Activated CD4-positive, alpha-beta memory T cell treated with anti-CD3 and anti-CD28 coated beads for 36 hours (primary cell): ENCODE measurements around the gene FAM9C. TPM values are rescaled to one million over a fixed set of nuclear protein-coding genes. Genes with fewer than 3 reads are reported as not detected.
"Not testable (repeated sequence)": the region's sequence is repeated elsewhere in the genome, so short reads cannot be mapped to it uniquely, and the experiment has no call there.

Experiments
- CTCF ChIA-PET: fragments of 350-600 bp; sonication (Branson Sonifier 250); formaldehyde crosslinking; loops from one replicate; lab custom pipeline; 2021; ENCODE audit warnings: antibody characterized with exemption, inconsistent platforms; lab: Charles Lee
- POLR2A ChIA-PET: fragments of 350-600 bp; sonication (Branson Sonifier 250); formaldehyde crosslinking; loops from one replicate; lab custom pipeline; 2021; ENCODE audit warnings: antibody characterized with exemption; lab: Charles Lee
- DNase-seq: peaks from one replicate; pipeline ENCODE4 v3.0.0-alpha.2; 2020
- H3K27ac Mint-ChIP-seq: one replicate; pipeline ENCODE4 v1.8.0; 2021; ENCODE audit warnings: mixed read lengths
- H3K27me3 Mint-ChIP-seq: one replicate; pipeline ENCODE4 v1.8.0; 2021; ENCODE audit warnings: mixed read lengths
- H3K36me3 Mint-ChIP-seq: one replicate; pipeline ENCODE4 v1.8.0; 2021; ENCODE audit warnings: mixed read lengths
- H3K4me1 Mint-ChIP-seq: one replicate; pipeline ENCODE4 v1.8.0; 2021; ENCODE audit warnings: low read depth, mixed read lengths
- H3K4me3 Mint-ChIP-seq: one replicate; pipeline ENCODE4 v1.8.0; 2021; ENCODE audit warnings: mild to moderate bottlenecking, mixed read lengths
- H3K9me3 Mint-ChIP-seq: one replicate; pipeline ENCODE4 v1.8.0; 2021; ENCODE audit warnings: mixed read lengths
- intact Hi-C: fragments of 100-400 bp; cut with micrococcal nuclease; formaldehyde crosslinking; loops from one replicate; pipeline ENCODE4 v1.15.1; 2023
- total RNA-seq, 2 experiments: library from RNA; stranded (reverse); gene quantifications; one replicate each; pipeline ENCODE4 v1.2.3, GENCODE V29; 2021

Gene FAM9C
- under 1 TPM in 1 of 2 experiments, not detected in 1; 0.05 TPM for total RNA-seq

- Mint-ChIP-seq H3K4me1 (peaks cover 44% of the 10 kb centered on the region), H3K27me3 (no peaks in the 10 kb centered on the region), H3K9me3 (no peaks in the 10 kb centered on the region), H3K27ac (no peak within 1 kb of the TSS), H3K4me3 (no peak within 1 kb of the TSS), H3K36me3 (no peaks in the 10 kb centered on the region)
- ChIA-PET CTCF (no interaction called here), POLR2A (no interaction called here)
- no peak for DNase-seq
- intact Hi-C loops = loop anchor here (5.0 kb wide), 1 partner anchor 33 kb away; no protein-coding TSS in a partner anchor
These were observed at the start of gene FAM9C for GRCh38 chrX:13044441-13044840. Gene FAM9C, minus strand, starts transcription at chrX:13044620. Its CDS starts 831 bp downstream, at chrX:13043789.

DNA sequence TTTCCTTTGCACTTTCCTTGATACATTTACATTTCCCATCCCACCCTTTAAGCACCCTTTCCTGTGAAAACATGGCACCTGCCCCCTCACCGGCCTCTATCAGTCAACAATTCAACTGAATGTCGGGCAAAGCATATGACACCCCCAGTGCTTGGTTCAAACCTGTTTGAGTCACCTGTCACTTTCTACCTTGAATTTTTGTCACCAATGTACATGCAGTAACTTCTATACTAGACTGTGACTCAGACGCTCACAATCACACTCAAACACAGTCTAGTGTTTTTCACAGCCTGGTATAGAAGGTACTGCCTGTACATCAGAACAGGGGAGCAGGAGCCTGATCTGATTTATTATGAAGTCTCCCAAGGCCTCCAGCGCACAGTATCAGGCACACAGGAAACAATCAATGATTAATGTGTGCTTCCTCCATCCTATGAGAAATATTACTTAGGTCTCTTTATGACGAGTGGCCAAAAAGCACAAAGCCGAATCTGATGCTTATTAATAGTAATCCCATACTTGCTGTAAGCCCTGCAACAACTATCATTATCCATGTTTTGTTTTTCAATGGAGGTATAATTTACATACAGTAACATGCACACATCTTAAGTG lies 49.2 kb upstream of the FAM9C start:
- DNase-seq = peak; percentile 56
- no peaks in the 10 kb centered on the region for H3K36me3 Mint-ChIP-seq
- peak overlapping the region; percentile 62 for H3K4me3 Mint-ChIP-seq
- H3K27ac Mint-ChIP-seq = peak overlapping the region; percentile 91
- H3K4me1 Mint-ChIP-seq = peaks cover 78% of the 10 kb centered on the region
- H3K27me3 Mint-ChIP-seq = no peaks in the 10 kb centered on the region
- POLR2A ChIA-PET = interaction anchor here (1.9 to 10.2 kb wide), 3 partner anchors 88 to 117 kb away, joined by 8 to 192 read pairs (median 17); partner anchors contain the start of gene TMSB4X
- H3K9me3 Mint-ChIP-seq = no peaks in the 10 kb centered on the region
- intact Hi-C loops = loop anchor here (2.0 to 5.0 kb wide), 9 partner anchors 17 to 935 kb away; partner anchors contain the start of genes GEMIN8, OFD1, TCEANC and TRAPPC2
- CTCF ChIA-PET = interaction anchor here (0.9 to 7.8 kb wide), 10 partner anchors 42 to 395 kb away, joined by 3 to 81 read pairs (median 12); no protein-coding TSS in a partner anchor

DNA sequence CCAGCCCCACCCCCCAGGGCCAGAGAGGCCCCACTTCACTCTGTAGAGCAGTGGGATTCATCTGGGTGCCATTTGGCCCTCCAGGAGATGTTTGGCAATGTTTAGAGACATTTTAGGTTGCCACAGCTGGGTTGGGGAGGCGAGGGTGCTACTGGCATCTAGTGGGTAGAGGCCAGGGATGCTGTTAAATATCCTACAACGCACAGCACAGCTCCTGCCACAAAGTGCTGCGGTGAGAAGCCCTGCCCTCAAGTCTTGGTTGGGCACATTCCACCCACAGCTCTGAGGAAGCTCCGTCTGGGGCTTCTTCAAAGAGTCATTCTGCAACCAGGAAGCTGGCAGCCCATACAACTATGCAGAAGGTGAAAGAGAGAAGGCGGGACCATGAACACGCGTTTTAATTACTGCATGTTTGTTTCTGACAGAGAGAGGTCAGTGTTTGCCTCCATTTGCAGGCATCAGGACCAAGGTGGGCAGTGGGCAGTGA lies 48.1 kb upstream of the FAM9C start:
- no peaks in the 10 kb centered on the region for H3K27me3 Mint-ChIP-seq
- no peaks in the 10 kb centered on the region for H3K9me3 Mint-ChIP-seq
- H3K36me3 Mint-ChIP-seq = no peaks in the 10 kb centered on the region
- intact Hi-C loops = loop anchor here (1.0 to 5.0 kb wide), 13 partner anchors 16 to 936 kb away; partner anchors contain the start of genes GEMIN8, OFD1, TCEANC and TRAPPC2
- CTCF ChIA-PET = interaction anchor here (0.6 to 7.8 kb wide), 24 partner anchors 11 to 396 kb away, joined by 3 to 81 read pairs (median 4); no protein-coding TSS in a partner anchor
- peaks cover 81% of the 10 kb centered on the region for H3K4me1 Mint-ChIP-seq
- peak; percentile 91 for DNase-seq
- peak overlapping the region; percentile 91 for H3K27ac Mint-ChIP-seq
- POLR2A ChIA-PET = interaction anchor here (0.5 to 10.2 kb wide), 11 partner anchors 13 to 146 kb away, joined by 3 to 192 read pairs (median 6); partner anchors contain the start of gene TMSB4X
- H3K4me3 Mint-ChIP-seq = peak overlapping the region; percentile 62

GRCh38 chrX:13091111-13091765 lies 46.8 kb upstream of the FAM9C start:
- intact Hi-C loops = loop anchor here (1.0 to 5.0 kb wide), 4 partner anchors 64 to 641 kb away; partner anchors contain the start of genes OFD1, TCEANC and TRAPPC2
- peak overlapping the region; percentile 91 for H3K27ac Mint-ChIP-seq
- no peaks in the 10 kb centered on the region for H3K27me3 Mint-ChIP-seq
- ChIA-PET CTCF (interaction anchor here (0.7 to 7.8 kb wide), 16 partner anchors 9 to 397 kb away, joined by 3 to 81 read pairs (median 5); no protein-coding TSS in a partner anchor), POLR2A (interaction anchor here (0.8 to 10.2 kb wide), 18 partner anchors 10 to 144 kb away, joined by 3 to 192 read pairs (median 4); partner anchors contain the start of gene TMSB4X)
- H3K4me3 Mint-ChIP-seq = peak overlapping the region; percentile 63
- H3K9me3 Mint-ChIP-seq = no peaks in the 10 kb centered on the region
- no peaks in the 10 kb centered on the region for H3K36me3 Mint-ChIP-seq
- peak; percentile 37 for DNase-seq
- peaks cover 76% of the 10 kb centered on the region for H3K4me1 Mint-ChIP-seq

DNA sequence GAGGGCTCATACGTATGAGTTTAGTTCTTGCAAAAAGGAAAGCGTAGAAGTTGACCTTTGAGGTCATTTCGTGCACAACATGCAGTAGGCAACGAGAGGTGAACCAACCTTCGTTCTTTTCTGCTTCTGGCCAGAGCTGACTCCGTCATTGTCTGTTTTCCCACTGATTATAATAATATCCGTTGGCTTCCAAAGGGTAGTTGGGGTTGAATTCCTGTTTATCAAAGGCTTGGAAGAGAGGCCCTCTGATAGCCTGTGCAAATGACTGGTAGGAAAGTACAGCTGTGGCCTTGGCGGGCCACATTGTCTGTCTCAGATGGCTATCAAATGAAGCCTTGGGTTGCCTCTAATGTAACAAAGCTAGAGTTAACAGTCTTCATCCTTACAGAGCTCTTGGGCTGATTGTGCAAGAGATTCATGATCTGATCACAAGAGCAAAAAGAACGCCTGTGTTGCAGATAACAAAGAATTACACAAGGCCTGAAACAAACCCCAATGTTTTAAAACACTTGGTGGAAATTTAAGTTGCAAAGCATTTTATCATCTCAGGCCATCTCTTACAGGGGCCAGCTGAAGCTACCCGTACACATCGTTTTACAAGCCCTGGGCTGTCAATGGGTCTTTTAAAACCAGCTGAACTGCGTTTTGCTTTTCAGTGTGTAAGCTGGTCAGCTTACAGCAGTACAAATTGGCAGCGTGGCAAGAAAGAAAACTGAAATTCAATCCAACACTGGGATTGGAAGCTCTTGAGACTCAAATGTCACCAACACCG lies 46.1 kb upstream of the FAM9C start:
- no peaks in the 10 kb centered on the region for H3K36me3 Mint-ChIP-seq
- ChIA-PET CTCF (interaction anchor here (1.0 to 7.8 kb wide), 9 partner anchors 8 to 397 kb away, joined by 3 to 81 read pairs (median 5); no protein-coding TSS in a partner anchor), POLR2A (interaction anchor here (0.7 to 10.2 kb wide), 15 partner anchors 9 to 144 kb away, joined by 3 to 192 read pairs (median 5); partner anchors contain the start of gene TMSB4X)
- peak overlapping the region; percentile 63 for H3K4me3 Mint-ChIP-seq
- peak; percentile 25 for DNase-seq
- H3K9me3 Mint-ChIP-seq = no peaks in the 10 kb centered on the region
- intact Hi-C loops = loop anchor here (1.0 to 5.0 kb wide), 4 partner anchors 63 to 642 kb away; partner anchors contain the start of genes OFD1, TCEANC and TRAPPC2
- peak overlapping the region; percentile 91 for H3K27ac Mint-ChIP-seq
- H3K27me3 Mint-ChIP-seq = no peaks in the 10 kb centered on the region
- H3K4me1 Mint-ChIP-seq = peaks cover 71% of the 10 kb centered on the region

DNA sequence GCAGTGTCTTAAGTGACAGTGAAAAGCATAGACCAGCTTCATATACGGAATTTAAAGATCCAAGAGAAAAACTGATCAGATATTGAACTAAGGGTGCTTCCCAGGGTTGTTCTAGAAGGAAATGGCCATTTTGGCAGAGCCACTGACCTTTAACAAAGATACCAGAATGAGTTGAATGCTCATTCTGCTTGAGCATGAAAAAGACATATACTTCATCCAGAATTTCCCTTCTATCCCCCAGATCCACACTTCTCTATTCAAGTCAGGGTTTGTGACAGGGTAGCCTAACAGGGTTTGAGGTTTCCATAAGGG lies 45.6 kb upstream of the FAM9C start:
- Mint-ChIP-seq H3K4me3 (peak overlapping the region; percentile 63), H3K27ac (peak overlapping the region; percentile 91), H3K9me3 (no peaks in the 10 kb centered on the region), H3K36me3 (no peaks in the 10 kb centered on the region), H3K27me3 (no peaks in the 10 kb centered on the region), H3K4me1 (peaks cover 70% of the 10 kb centered on the region)
- POLR2A ChIA-PET = interaction anchor here (0.7 to 10.2 kb wide), 10 partner anchors 8 to 141 kb away, joined by 3 to 192 read pairs (median 5); partner anchors contain the start of gene TMSB4X
- no peak for DNase-seq
- intact Hi-C loops = loop anchor here (5.0 kb wide), 3 partner anchors 382 to 642 kb away; partner anchors contain the start of genes OFD1, TCEANC and TRAPPC2
- CTCF ChIA-PET = interaction anchor here (1.2 to 7.8 kb wide), 3 partner anchors 8 to 143 kb away, joined by 4 to 81 read pairs (median 5); no protein-coding TSS in a partner anchor

DNA sequence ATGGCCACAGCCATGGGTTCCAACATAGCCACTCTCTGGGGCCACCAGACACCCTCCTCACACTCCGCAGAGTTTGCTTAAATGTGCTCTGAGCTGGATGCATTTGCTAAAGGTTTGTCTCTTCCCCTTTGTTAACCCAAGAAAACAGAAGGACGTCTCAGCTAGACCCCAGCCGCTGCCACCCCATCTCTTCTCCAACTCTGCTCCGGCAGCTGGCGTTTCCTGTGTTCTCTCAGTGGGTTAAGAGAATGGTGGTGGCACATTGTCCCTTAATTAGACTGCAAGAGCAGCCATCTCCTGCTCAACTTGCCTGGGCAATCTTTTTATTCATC lies 43.7 kb upstream of the FAM9C start:
- ChIA-PET CTCF (interaction anchor here (0.7 to 3.1 kb wide), 10 partner anchors 11 to 141 kb away, joined by 3 to 15 read pairs (median 4); no protein-coding TSS in a partner anchor), POLR2A (interaction anchor here (1.6 to 10.2 kb wide), 6 partner anchors 12 to 138 kb away, joined by 8 to 192 read pairs (median 18); partner anchors contain the start of gene TMSB4X)
- Mint-ChIP-seq H3K4me3 (peak overlapping the region; percentile 77), H3K27ac (peak overlapping the region; percentile 99), H3K9me3 (no peaks in the 10 kb centered on the region), H3K36me3 (peaks cover 1% of the 10 kb centered on the region), H3K4me1 (peaks cover 67% of the 10 kb centered on the region), H3K27me3 (no peaks in the 10 kb centered on the region)
- intact Hi-C loops = no loop called here
- peak; percentile 41 for DNase-seq

DNA sequence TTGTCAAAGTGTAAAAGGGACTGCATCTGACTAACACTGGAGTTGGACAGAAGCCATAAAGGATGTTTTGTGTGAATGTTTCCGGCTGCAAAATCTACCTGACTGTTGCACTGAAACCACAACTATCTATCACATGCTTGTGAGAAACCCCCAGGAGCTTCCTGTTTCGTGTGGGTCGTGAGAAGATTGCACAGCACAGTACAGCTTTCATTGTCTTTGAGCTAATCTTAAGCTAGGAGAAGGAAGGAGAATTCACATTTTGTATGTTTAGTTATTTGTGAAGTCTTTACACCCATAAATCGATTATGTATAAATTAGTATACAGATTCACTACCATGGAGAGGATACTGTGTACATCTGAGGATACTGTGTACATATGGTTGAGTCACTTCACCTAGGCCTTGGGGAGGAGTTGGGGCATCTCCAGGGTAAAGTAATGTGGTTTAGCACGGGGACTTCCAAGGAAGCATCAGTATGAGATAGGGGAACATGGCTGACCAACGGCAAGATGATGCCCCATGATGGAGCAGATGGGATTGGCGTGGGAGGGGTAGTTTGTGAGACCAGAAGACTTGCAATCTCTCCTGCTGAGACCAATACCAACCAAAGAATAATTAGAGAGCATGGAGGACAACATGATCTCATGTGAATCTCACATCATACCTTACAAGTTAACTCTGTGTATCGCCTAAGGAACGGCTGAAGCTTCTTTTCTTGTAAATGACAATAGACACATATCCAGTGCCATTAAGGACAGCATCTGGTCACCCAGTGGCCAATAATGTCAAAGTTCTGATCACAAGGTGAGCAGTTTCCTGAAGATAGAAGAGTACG lies 43.1 kb upstream of the FAM9C start:
- DNase-seq = peak; percentile 76
- CTCF ChIA-PET = interaction anchor here (0.9 to 3.1 kb wide), 12 partner anchors 10 to 141 kb away, joined by 3 to 15 read pairs (median 4); no protein-coding TSS in a partner anchor

GRCh38 chrX:13086793-13087321 lies 42.4 kb upstream of the FAM9C start:
- ChIA-PET POLR2A (interaction anchor here (0.7 to 10.2 kb wide), 13 partner anchors 11 to 137 kb away, joined by 3 to 192 read pairs (median 8); partner anchors contain the start of gene TMSB4X), CTCF (interaction anchor here (0.9 to 3.1 kb wide), 10 partner anchors 10 to 140 kb away, joined by 3 to 15 read pairs (median 6); no protein-coding TSS in a partner anchor)
- H3K9me3 Mint-ChIP-seq, H3K36me3 Mint-ChIP-seq, H3K27me3 Mint-ChIP-seq, DNase-seq: not testable (repeated sequence)
- peak overlapping the region; percentile 99 for H3K27ac Mint-ChIP-seq
- intact Hi-C loops = loop anchor here (1.0 kb wide), 4 partner anchors 11 to 131 kb away; no protein-coding TSS in a partner anchor
- peaks cover 70% of the 10 kb centered on the region for H3K4me1 Mint-ChIP-seq
- peak overlapping the region; percentile 77 for H3K4me3 Mint-ChIP-seq

More for the DNA sequence above, 43.1 kb upstream of the FAM9C start:
- POLR2A ChIA-PET = interaction anchor here (0.7 to 10.2 kb wide), 12 partner anchors 11 to 138 kb away, joined by 3 to 192 read pairs (median 10); partner anchors contain the start of gene TMSB4X
- Mint-ChIP-seq H3K36me3 (peaks cover 1% of the 10 kb centered on the region), H3K27me3 (no peaks in the 10 kb centered on the region), H3K4me1 (peaks cover 67% of the 10 kb centered on the region), H3K4me3 (peak overlapping the region; percentile 77), H3K9me3 (no peaks in the 10 kb centered on the region), H3K27ac (peak overlapping the region; percentile 99)
- intact Hi-C loops = loop anchor here (1.0 kb wide), 4 partner anchors 11 to 131 kb away; no protein-coding TSS in a partner anchor
